ENCODE measurements around the gene SHOC2.

SHOC2 gene

DNA sequence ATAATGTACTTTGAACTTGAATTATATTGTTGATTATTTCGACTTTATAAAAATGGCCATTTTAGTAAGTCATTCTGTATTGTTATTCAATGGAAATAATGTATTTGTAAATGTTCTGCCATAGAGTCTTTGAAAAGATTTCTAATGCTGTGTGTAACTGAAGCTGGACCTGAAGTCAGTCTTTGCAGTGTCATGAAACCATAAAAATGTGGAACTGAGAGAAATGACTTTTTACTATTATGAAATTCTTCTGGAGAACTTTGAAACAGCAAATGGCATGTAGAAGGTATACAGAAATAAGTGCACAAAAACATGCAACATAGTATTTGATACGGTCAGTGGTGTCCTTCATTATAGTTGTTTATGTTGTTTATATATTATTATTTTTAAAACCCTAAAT lies 97.7 kb downstream of the SHOC2 start:
- CTCF ChIA-PET = no interaction called here
- Histone ChIP-seq H3K4me1 (ENCODE audit: control extremely low read depth in 1 of 4, control insufficient read depth in 4 of 4, insufficient read depth in 4 of 4, low read length in 3 of 4) (no peaks in the 10 kb centered on the region), H3K4me3 (ENCODE audit: control insufficient read depth in 1 of 7, extremely low read depth in 1 of 7, insufficient read depth in 4 of 7, low read depth in 2 of 7, low read length in 6 of 7) (no peak overlapping the region), H3K27me3 (replicated peaks in 2 of 5; ENCODE audit: control insufficient read depth in 4 of 5, insufficient read depth in 5 of 5, low read length in 4 of 5) (no peaks in the 10 kb centered on the region), H3K9me3 (ENCODE audit: control extremely low read depth in 1 of 5, control insufficient read depth in 4 of 5, insufficient read depth in 2 of 5, low read depth in 1 of 5, low read length in 4 of 5) (peaks cover 0 to 2% (median 0%) of the 10 kb centered on the region in 5 experiments), H3K27ac (ENCODE audit: insufficient read depth in 1 of 2, low read depth in 1 of 2, low read length in 2 of 2, poor library complexity in 1 of 2, severe bottlenecking in 2 of 2) (no peak overlapping the region), H3K36me3 (ENCODE audit: control insufficient read depth in 4 of 4, insufficient read depth in 4 of 4, low read length in 3 of 4) (peaks cover 0 to 39% (median 15%) of the 10 kb centered on the region in 4 experiments)
- 100% methylated on average over 1 of the region's 2 CpGs for WGBS (ENCODE audit: insufficient coverage)
- no peak for DNase-seq
- POLR2A ChIA-PET = no interaction called here

DNA sequence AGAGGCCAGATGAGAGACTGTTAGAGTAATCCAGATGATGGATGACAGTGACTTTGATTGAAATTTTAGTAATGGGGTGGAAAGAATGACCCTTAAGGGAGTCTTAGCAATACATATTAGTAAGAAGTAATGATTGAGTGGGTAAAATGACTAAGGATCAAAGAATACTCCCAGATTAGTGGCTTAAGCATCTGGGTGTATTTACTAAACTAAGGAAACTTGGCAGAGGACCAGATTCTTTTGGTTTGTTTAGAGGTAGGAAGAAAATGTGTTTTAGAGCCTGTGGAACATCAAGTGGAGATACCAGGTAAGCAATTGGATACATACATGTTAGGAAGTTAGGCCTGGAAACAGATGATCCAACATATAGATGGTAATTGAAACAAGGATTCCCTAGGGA lies 98.6 kb downstream of the SHOC2 start:
- no peak overlapping the region for H3K4me3 ChIP-seq (ENCODE audit: control insufficient read depth in 1 of 7, extremely low read depth in 1 of 7, insufficient read depth in 4 of 7, low read depth in 2 of 7, low read length in 6 of 7)
- H3K27me3 ChIP-seq (replicated peaks in 2 of 5; ENCODE audit: control insufficient read depth in 4 of 5, insufficient read depth in 5 of 5, low read length in 4 of 5) = no peaks in the 10 kb centered on the region
- peaks cover 4 to 39% (median 15%) of the 10 kb centered on the region in 4 experiments for H3K36me3 ChIP-seq (ENCODE audit: control insufficient read depth in 4 of 4, insufficient read depth in 4 of 4, low read length in 3 of 4)
- ChIA-PET CTCF (no interaction called here), POLR2A (interaction anchor here (0.6 kb wide), 1 partner anchor 285 kb away, joined by 7 read pairs; no protein-coding TSS in a partner anchor)
- H3K27ac ChIP-seq (ENCODE audit: insufficient read depth in 1 of 2, low read depth in 1 of 2, low read length in 2 of 2, poor library complexity in 1 of 2, severe bottlenecking in 2 of 2) = no peak overlapping the region
- peaks cover 0 to 11% (median 0%) of the 10 kb centered on the region in 5 experiments for H3K9me3 ChIP-seq (ENCODE audit: control extremely low read depth in 1 of 5, control insufficient read depth in 4 of 5, insufficient read depth in 2 of 5, low read depth in 1 of 5, low read length in 4 of 5)
- no peak for DNase-seq
- no peaks in the 10 kb centered on the region for H3K4me1 ChIP-seq (ENCODE audit: control extremely low read depth in 1 of 4, control insufficient read depth in 4 of 4, insufficient read depth in 4 of 4, low read length in 3 of 4)

DNA sequence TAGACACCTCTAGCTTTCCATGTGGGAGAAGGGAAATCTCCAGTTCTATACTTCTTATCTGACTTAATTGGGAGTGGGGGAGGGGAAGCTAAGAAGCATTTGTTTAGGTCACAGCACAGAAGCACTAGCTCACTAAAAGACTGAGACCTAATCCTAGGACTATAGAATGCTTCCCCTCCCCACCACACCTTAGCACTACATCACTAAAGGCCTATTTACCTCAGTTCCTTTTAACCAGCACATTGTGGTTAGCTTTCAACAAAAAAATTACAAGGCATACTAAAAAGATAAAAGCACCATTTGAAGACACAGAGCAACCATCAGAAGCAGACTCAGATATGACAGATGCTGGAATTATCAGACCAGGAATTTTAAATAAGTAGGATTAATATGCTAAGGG lies 103.7 kb downstream of the SHOC2 start:
- Histone ChIP-seq H3K4me3 (ENCODE audit: control insufficient read depth in 1 of 7, extremely low read depth in 1 of 7, insufficient read depth in 4 of 7, low read depth in 2 of 7, low read length in 6 of 7) (no peak overlapping the region), H3K27me3 (replicated peaks in 2 of 5; ENCODE audit: control insufficient read depth in 4 of 5, insufficient read depth in 5 of 5, low read length in 4 of 5) (no peaks in the 10 kb centered on the region), H3K4me1 (ENCODE audit: control extremely low read depth in 1 of 4, control insufficient read depth in 4 of 4, insufficient read depth in 4 of 4, low read length in 3 of 4) (no peaks in the 10 kb centered on the region), H3K36me3 (ENCODE audit: control insufficient read depth in 4 of 4, insufficient read depth in 4 of 4, low read length in 3 of 4) (peaks cover 4 to 25% (median 14%) of the 10 kb centered on the region in 4 experiments), H3K27ac (ENCODE audit: insufficient read depth in 1 of 2, low read depth in 1 of 2, low read length in 2 of 2, poor library complexity in 1 of 2, severe bottlenecking in 2 of 2) (no peak overlapping the region), H3K9me3 (ENCODE audit: control extremely low read depth in 1 of 5, control insufficient read depth in 4 of 5, insufficient read depth in 2 of 5, low read depth in 1 of 5, low read length in 4 of 5) (peaks cover 0 to 24% (median 5%) of the 10 kb centered on the region in 5 experiments)
- ChIA-PET CTCF (no interaction called here), POLR2A (no interaction called here)
- DNase-seq = no peak

DNA sequence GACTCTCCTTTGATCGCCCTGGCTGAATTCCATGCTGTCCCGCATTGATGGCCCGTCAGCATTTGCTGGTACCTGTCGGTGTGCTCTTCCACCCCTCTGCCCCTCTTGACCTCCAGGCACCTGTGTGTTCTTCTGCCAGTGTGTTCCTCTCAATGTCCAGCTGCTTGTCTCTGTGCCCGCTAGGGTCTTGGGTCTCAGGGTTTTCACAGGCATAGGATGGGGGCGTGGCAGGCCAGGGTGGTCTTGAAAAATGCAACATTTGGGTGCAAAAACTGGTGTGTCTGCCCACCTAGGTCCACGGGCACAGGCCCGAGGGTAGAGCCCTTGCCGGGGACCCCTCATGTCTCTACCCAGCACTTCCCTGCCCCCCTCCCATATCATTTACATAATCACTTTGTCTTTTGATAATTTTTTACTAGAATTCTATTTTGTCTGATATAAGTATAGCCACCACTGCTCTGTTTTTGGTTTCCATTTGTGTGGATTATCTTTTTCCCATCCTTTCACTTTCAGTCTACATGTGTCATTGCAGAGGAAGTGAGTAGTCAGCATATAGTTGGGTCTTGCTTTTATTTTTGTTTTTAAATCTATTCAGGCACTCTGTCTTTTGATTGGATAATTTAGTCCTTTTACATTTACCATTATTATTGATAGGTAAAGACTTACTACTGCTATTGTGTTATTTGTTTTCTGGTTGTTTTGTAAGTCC lies 110.8 kb downstream of the SHOC2 start:
- H3K4me3 ChIP-seq (ENCODE audit: control insufficient read depth in 1 of 7, extremely low read depth in 1 of 7, insufficient read depth in 4 of 7, low read depth in 2 of 7, low read length in 6 of 7) = no peak overlapping the region
- no peak overlapping the region for H3K27ac ChIP-seq (ENCODE audit: insufficient read depth in 1 of 2, low read depth in 1 of 2, low read length in 2 of 2, poor library complexity in 1 of 2, severe bottlenecking in 2 of 2)
- WGBS (ENCODE audit: insufficient coverage) = 98% methylated on average over 5 of the region's 9 CpGs
- DNase-seq = peak in 1 of 3 donors; percentile 10
- POLR2A ChIA-PET = no interaction called here
- peaks cover 0 to 3% (median 0%) of the 10 kb centered on the region in 4 experiments for H3K36me3 ChIP-seq (ENCODE audit: control insufficient read depth in 4 of 4, insufficient read depth in 4 of 4, low read length in 3 of 4)
- H3K27me3 ChIP-seq (replicated peaks in 2 of 5; ENCODE audit: control insufficient read depth in 4 of 5, insufficient read depth in 5 of 5, low read length in 4 of 5) = no peaks in the 10 kb centered on the region
- CTCF ChIA-PET = no interaction called here
- H3K9me3 ChIP-seq (ENCODE audit: control extremely low read depth in 1 of 5, control insufficient read depth in 4 of 5, insufficient read depth in 2 of 5, low read depth in 1 of 5, low read length in 4 of 5) = peaks cover 5 to 30% (median 9%) of the 10 kb centered on the region in 5 experiments
- H3K4me1 ChIP-seq (ENCODE audit: control extremely low read depth in 1 of 4, control insufficient read depth in 4 of 4, insufficient read depth in 4 of 4, low read length in 3 of 4) = no peaks in the 10 kb centered on the region

GRCh38 chr10:111034598-111035310 lies 115.3 kb downstream of the SHOC2 start:
- Histone ChIP-seq H3K4me1 (ENCODE audit: control extremely low read depth in 1 of 4, control insufficient read depth in 4 of 4, insufficient read depth in 4 of 4, low read length in 3 of 4) (no peaks in the 10 kb centered on the region), H3K27ac (ENCODE audit: insufficient read depth in 1 of 2, low read depth in 1 of 2, low read length in 2 of 2, poor library complexity in 1 of 2, severe bottlenecking in 2 of 2) (no peak overlapping the region), H3K4me3 (ENCODE audit: control insufficient read depth in 1 of 7, extremely low read depth in 1 of 7, insufficient read depth in 4 of 7, low read depth in 2 of 7, low read length in 6 of 7) (no peak overlapping the region), H3K27me3 (replicated peaks in 2 of 5; ENCODE audit: control insufficient read depth in 4 of 5, insufficient read depth in 5 of 5, low read length in 4 of 5) (no peaks in the 10 kb centered on the region), H3K9me3 (ENCODE audit: control extremely low read depth in 1 of 5, control insufficient read depth in 4 of 5, insufficient read depth in 2 of 5, low read depth in 1 of 5, low read length in 4 of 5) (peaks cover 5 to 35% (median 13%) of the 10 kb centered on the region in 5 experiments), H3K36me3 (ENCODE audit: control insufficient read depth in 4 of 4, insufficient read depth in 4 of 4, low read length in 3 of 4) (no peaks in the 10 kb centered on the region)
- POLR2A ChIA-PET = no interaction called here
- CTCF ChIA-PET = interaction anchor here (0.6 kb wide), 1 partner anchor 27 kb away, joined by 3 read pairs; no protein-coding TSS in a partner anchor
- DNase-seq = no peak
- WGBS (ENCODE audit: insufficient coverage) = no CpG with 5 or more reads among the region's 2 CpGs

GRCh38 chr10:111035542-111035941 lies 116.1 kb downstream of the SHOC2 start:
- CTCF ChIA-PET = no interaction called here
- no peaks in the 10 kb centered on the region for H3K4me1 ChIP-seq (ENCODE audit: control extremely low read depth in 1 of 4, control insufficient read depth in 4 of 4, insufficient read depth in 4 of 4, low read length in 3 of 4)
- no peak overlapping the region for H3K27ac ChIP-seq (ENCODE audit: insufficient read depth in 1 of 2, low read depth in 1 of 2, low read length in 2 of 2, poor library complexity in 1 of 2, severe bottlenecking in 2 of 2)

GRCh38 chr10:111037858-111038257 lies 118.5 kb downstream of the SHOC2 start:
- H3K27ac ChIP-seq (ENCODE audit: insufficient read depth in 1 of 2, low read depth in 1 of 2, low read length in 2 of 2, poor library complexity in 1 of 2, severe bottlenecking in 2 of 2) = no peak overlapping the region
- DNase-seq = no peak
- no peaks in the 10 kb centered on the region for H3K36me3 ChIP-seq (ENCODE audit: control insufficient read depth in 4 of 4, insufficient read depth in 4 of 4, low read length in 3 of 4)
- H3K4me1 ChIP-seq (ENCODE audit: control extremely low read depth in 1 of 4, control insufficient read depth in 4 of 4, insufficient read depth in 4 of 4, low read length in 3 of 4) = no peaks in the 10 kb centered on the region
- H3K27me3 ChIP-seq (replicated peaks in 2 of 5; ENCODE audit: control insufficient read depth in 4 of 5, insufficient read depth in 5 of 5, low read length in 4 of 5) = no peaks in the 10 kb centered on the region
- ChIA-PET POLR2A (no interaction called here), CTCF (no interaction called here)
- peaks cover 3 to 39% (median 11%) of the 10 kb centered on the region in 5 experiments for H3K9me3 ChIP-seq (ENCODE audit: control extremely low read depth in 1 of 5, control insufficient read depth in 4 of 5, insufficient read depth in 2 of 5, low read depth in 1 of 5, low read length in 4 of 5)
- no peak overlapping the region for H3K4me3 ChIP-seq (ENCODE audit: control insufficient read depth in 1 of 7, extremely low read depth in 1 of 7, insufficient read depth in 4 of 7, low read depth in 2 of 7, low read length in 6 of 7)

More at GRCh38 chr10:111035542-111035941, 116.1 kb downstream of the SHOC2 start:
- POLR2A ChIA-PET = no interaction called here
- no peak for DNase-seq
- Histone ChIP-seq H3K36me3 (ENCODE audit: control insufficient read depth in 4 of 4, insufficient read depth in 4 of 4, low read length in 3 of 4) (no peaks in the 10 kb centered on the region), H3K9me3 (ENCODE audit: control extremely low read depth in 1 of 5, control insufficient read depth in 4 of 5, insufficient read depth in 2 of 5, low read depth in 1 of 5, low read length in 4 of 5) (peaks cover 5 to 34% (median 8%) of the 10 kb centered on the region in 5 experiments), H3K27me3 (replicated peaks in 2 of 5; ENCODE audit: control insufficient read depth in 4 of 5, insufficient read depth in 5 of 5, low read length in 4 of 5) (no peaks in the 10 kb centered on the region), H3K4me3 (ENCODE audit: control insufficient read depth in 1 of 7, extremely low read depth in 1 of 7, insufficient read depth in 4 of 7, low read depth in 2 of 7, low read length in 6 of 7) (no peak overlapping the region)

Measured in common myeloid progenitor, CD34-positive (primary cell).